Globus pallidus (tissue), 1 donor: ENCODE data around the gene P3R3URF.

Source experiments
- DNase-seq: peaks from one replicate; pipeline ENCODE4 v3.0.0-alpha.2; 2015; ENCODE audit warnings: low spot score

P3R3URF gene

GRCh38 chr1:46131712-46132528 lies 44.4 kb downstream of the P3R3URF start:
- peak; percentile 49 for DNase-seq

- peak; percentile 20 for DNase-seq
These were observed 45.2 kb downstream of the P3R3URF start for GRCh38 chr1:46131093-46131492.

- no peak for DNase-seq
These were observed 45.7 kb downstream of the P3R3URF start for GRCh38 chr1:46130606-46131005.

- no peak for DNase-seq
These were observed 46.2 kb downstream of the P3R3URF start for GRCh38 chr1:46130121-46130520.

GRCh38 chr1:46128344-46128743 lies 47.9 kb downstream of the P3R3URF start:
- DNase-seq, result no peak
